Activated CD4-positive, alpha-beta T cell treated with anti-CD3 and anti-CD28 coated beads, Interleukin-2, Interleukin-4, amounts not matched to agents 100 ng/mL and 50 ng/mL, durations not matched to agents 16 hours and 8 hours (primary cell): ENCODE data around the gene DUXA.

Experiments
- DNase-seq: peaks from one replicate; pipeline ENCODE4 v3.0.0-alpha.2; 2020; ENCODE audit warnings: low spot score

The DUXA gene

DNA sequence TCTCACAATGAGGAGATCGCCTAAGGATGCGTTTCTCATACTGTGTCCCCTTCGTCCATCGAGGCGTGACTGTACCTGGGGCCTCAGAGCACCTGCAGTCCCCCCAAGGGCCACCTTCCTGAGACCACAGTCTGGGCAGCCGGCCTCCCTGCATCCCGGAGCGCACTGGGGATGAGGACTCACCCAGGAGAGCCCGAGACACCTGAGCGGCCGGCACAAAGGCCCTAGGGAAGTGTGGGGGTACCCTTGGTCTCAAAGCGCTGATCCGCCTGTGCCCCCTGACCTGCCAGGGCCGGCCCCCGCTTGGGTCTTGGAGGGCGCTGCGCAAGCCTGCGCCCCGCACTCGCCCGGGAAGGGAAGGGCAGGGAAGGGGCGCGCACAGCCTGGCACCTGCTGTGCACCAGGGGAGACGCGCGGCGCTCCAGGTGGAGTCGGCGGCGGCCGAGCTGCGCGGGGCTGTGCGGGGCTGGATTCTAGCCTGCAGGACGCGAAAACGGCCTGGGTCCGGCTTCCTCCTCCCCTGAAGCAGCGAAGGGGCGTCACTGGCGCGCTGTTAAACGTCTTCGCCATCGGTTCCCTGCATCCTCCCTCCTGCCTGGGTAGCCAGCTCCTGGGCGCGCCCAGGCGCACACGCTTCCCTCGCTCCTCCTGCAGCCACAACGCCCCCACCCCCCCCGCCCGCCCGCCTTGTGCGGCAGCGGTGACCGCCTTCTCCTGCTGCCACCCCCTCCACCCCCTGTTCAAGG is 61.1 kb downstream of the DUXA start:
- no peak for DNase-seq
